NT2/D1 (cell line): ENCODE results near the gene ZNF644.
"Not testable (repeated sequence)": the region's sequence is repeated elsewhere in the genome, so short reads cannot be mapped to it uniquely, and the experiment has no call there.

Source experiments
- DNase-seq: peaks from one replicate; pipeline ENCODE4 v3.0.0-alpha.2; 2011; ENCODE audit warnings: low read depth, low spot score
- H3K27me3 ChIP-seq: 2 replicates; pipeline ENCODE4 v1.6.0; 2011; ENCODE audit warnings: mild to moderate bottlenecking; ENCODE audit not compliant: insufficient read length, insufficient read depth
- H3K36me3 ChIP-seq: 2 replicates; pipeline ENCODE4 v1.6.1; 2011; ENCODE audit warnings: mild to moderate bottlenecking, low read length, mixed read lengths; ENCODE audit not compliant: insufficient read depth, insufficient read length
- H3K4me1 ChIP-seq: 2 replicates; pipeline ENCODE4 v1.5.1; 2011; ENCODE audit not compliant: insufficient read depth, insufficient read length
- H3K4me3 ChIP-seq: 2 replicates; pipeline ENCODE4 v1.5.1; 2011; ENCODE audit warnings: low read depth; ENCODE audit not compliant: insufficient read length
- H3K9ac ChIP-seq: 2 replicates; pipeline ENCODE4 v1.6.0; 2011; ENCODE audit warnings: low read depth; ENCODE audit not compliant: insufficient read length
- H3K9me3 ChIP-seq: 2 replicates; pipeline ENCODE4 v1.5.1; 2011; ENCODE audit warnings: mild to moderate bottlenecking, low read length; ENCODE audit not compliant: insufficient read depth
- SUZ12 ChIP-seq: IDR thresholded peaks from 2 replicates; pipeline ENCODE4 v1.6.1; 2011; ENCODE audit not compliant: insufficient read length, insufficient read depth; ENCODE audit errors: extremely low read depth
- YY1 ChIP-seq: IDR thresholded peaks from 2 replicates; pipeline ENCODE4 v1.6.1; 2011; ENCODE audit not compliant: insufficient read length, insufficient read depth
- ZNF274 ChIP-seq: IDR thresholded peaks from 2 replicates; pipeline ENCODE4 v1.6.1; 2011; ENCODE audit warnings: mild to moderate bottlenecking, low read depth, low read length

ZNF644 gene

DNA sequence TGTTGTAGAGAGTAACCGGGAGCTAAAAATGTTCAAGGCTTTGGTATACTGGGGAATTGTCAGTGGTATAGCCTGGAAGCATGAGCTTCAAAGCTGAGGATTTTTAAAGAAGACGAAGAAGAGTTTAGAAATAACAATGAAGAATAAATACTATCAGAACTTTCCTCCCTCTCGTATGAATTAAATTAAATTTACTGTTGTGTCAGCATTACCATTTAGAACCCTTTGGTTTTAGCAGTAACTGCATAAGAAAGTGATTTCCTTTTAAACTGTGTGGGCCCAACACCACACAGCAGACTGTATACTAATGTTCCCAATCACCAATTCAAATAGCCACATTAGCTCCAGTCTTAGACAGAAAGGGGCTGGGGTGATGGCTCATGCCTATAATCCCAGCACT, 122.6 kb downstream of the ZNF644 start:
- H3K27me3 ChIP-seq: no peaks in the 10 kb centered on the region
- peaks cover 5% of the 10 kb centered on the region for H3K36me3 ChIP-seq
- TF ChIP-seq SUZ12: no peak
- H3K9ac ChIP-seq: no peak overlapping the region
- H3K4me3 ChIP-seq: no peak overlapping the region
- H3K9me3 ChIP-seq: no peaks in the 10 kb centered on the region
- DNase-seq: no peak
- H3K4me1 ChIP-seq: no peaks in the 10 kb centered on the region

DNA sequence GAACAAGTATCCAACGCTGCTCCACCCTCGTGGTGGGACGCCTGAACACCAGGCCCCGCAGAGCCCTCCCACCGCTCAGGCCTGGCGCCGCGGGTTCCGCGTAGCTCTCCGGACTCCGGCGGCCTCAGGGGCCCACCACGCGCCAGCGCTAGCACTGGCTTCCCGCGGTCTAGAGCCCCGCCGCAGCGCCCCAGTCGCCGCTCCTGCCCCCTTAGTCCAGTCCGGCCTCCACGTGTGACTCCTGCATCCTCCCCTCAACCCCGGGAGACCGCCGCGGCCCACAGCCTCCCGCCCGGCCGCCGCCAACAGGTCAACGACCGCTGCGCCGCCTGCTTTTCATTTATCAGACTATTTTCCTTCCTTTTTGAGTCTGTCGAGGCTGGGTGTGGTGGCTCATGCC, 128.2 kb downstream of the ZNF644 start:
- H3K9me3 ChIP-seq, H3K27me3 ChIP-seq, H3K36me3 ChIP-seq, H3K4me1 ChIP-seq, H3K9ac ChIP-seq, H3K4me3 ChIP-seq, DNase-seq: not testable (repeated sequence)

- H3K4me3 ChIP-seq, H3K36me3 ChIP-seq, H3K9ac ChIP-seq, H3K27me3 ChIP-seq, H3K9me3 ChIP-seq, DNase-seq, H3K4me1 ChIP-seq: not testable (repeated sequence)
Measured at GRCh38 chr1:90892884-90893283, 129.0 kb downstream of the ZNF644 start.

GRCh38 chr1:90892196-90892595, 129.6 kb downstream of the ZNF644 start:
- not testable (repeated sequence) for H3K9me3 ChIP-seq, H3K4me1 ChIP-seq, DNase-seq, H3K4me3 ChIP-seq, H3K9ac ChIP-seq, H3K36me3 ChIP-seq, H3K27me3 ChIP-seq

- H3K4me3 ChIP-seq, H3K4me1 ChIP-seq, H3K9ac ChIP-seq, H3K36me3 ChIP-seq, DNase-seq, H3K27me3 ChIP-seq, H3K9me3 ChIP-seq: not testable (repeated sequence)
Measured at GRCh38 chr1:90891756-90892155, 130.1 kb downstream of the ZNF644 start.

- TF ChIP-seq YY1 (no peak), ZNF274 (no peak), SUZ12 (no peak)
- Histone ChIP-seq H3K36me3 (no peaks in the 10 kb centered on the region), H3K9me3 (peaks cover 35% of the 10 kb centered on the region), H3K4me3 (no peak overlapping the region), H3K9ac (no peak overlapping the region), H3K27me3 (no peaks in the 10 kb centered on the region), H3K4me1 (no peaks in the 10 kb centered on the region)
- DNase-seq: no peak
Measured at GRCh38 chr1:90882221-90882620, 139.6 kb downstream of the ZNF644 start.

- H3K9ac ChIP-seq: no peak overlapping the region
- no peaks in the 10 kb centered on the region for H3K36me3 ChIP-seq
- H3K9me3 ChIP-seq: peaks cover 38% of the 10 kb centered on the region
- DNase-seq: no peak
- TF ChIP-seq SUZ12 (no peak), ZNF274 (no peak), YY1 (no peak)
- no peaks in the 10 kb centered on the region for H3K27me3 ChIP-seq
- H3K4me1 ChIP-seq: no peaks in the 10 kb centered on the region
- no peak overlapping the region for H3K4me3 ChIP-seq
Measured at GRCh38 chr1:90881034-90881433, 140.8 kb downstream of the ZNF644 start.

- no peaks in the 10 kb centered on the region for H3K36me3 ChIP-seq
- DNase-seq: no peak
- TF ChIP-seq ZNF274: no peak
- H3K4me1 ChIP-seq: no peaks in the 10 kb centered on the region
- no peak overlapping the region for H3K4me3 ChIP-seq
- no peaks in the 10 kb centered on the region for H3K27me3 ChIP-seq
- H3K9me3 ChIP-seq: peaks cover 38% of the 10 kb centered on the region
- H3K9ac ChIP-seq: no peak overlapping the region
Measured at GRCh38 chr1:90879281-90879680, 142.6 kb downstream of the ZNF644 start.

DNA sequence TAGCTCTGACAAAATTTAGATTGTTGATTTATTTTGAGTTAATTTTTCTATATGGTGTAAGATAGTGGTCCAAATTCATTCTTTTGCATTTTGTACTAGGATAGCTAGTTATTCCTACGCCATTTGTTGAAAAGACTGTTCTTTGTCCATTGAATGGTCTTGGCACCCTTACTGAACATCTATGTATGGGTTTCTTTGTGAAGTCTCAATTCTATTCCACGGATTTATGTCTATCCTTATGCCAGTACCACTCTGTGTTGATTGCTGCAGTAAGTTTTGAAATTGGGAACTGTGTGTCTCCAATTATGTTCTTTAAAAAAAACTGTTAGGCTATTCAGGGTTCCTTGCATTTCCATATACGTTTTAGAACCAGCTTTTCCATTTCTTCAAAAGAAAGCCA, 145.7 kb downstream of the ZNF644 start:
- Histone ChIP-seq H3K4me1 (no peaks in the 10 kb centered on the region), H3K9ac (no peak overlapping the region), H3K27me3 (no peaks in the 10 kb centered on the region), H3K9me3 (peaks cover 32% of the 10 kb centered on the region), H3K4me3 (no peak overlapping the region), H3K36me3 (no peaks in the 10 kb centered on the region)
- TF ChIP-seq SUZ12 (no peak), ZNF274 (no peak), YY1 (no peak)
- no peak for DNase-seq
